Activated B cell treated with CpG ODN at 0.5 μM for 24 hours (primary cell): ENCODE data around the gene GAS6. TPM values are rescaled to one million over a fixed set of nuclear protein-coding genes. Genes with fewer than 3 reads are reported as not detected.

Experiments used
- ATAC-seq: fragments of 200-7000 bp; cut with Tn5 transposase; one replicate; pipeline ENCODE4 v1.10.0; 2021; ENCODE audit warnings: low read depth, mild to moderate bottlenecking, moderate library complexity
- CTCF ChIA-PET: fragments of 350-600 bp; sonication (Branson Sonifier 250); formaldehyde crosslinking; loops from one replicate; lab custom pipeline; 2021; ENCODE audit warnings: antibody characterized with exemption; lab: Charles Lee
- POLR2A ChIA-PET: fragments of 350-600 bp; sonication (Branson Sonifier 250); formaldehyde crosslinking; loops from one replicate; lab custom pipeline; 2021; ENCODE audit warnings: antibody characterized with exemption; lab: Charles Lee
- DNase-seq: peaks from one replicate; pipeline ENCODE4 v3.0.0; 2022
- H3K27ac Mint-ChIP-seq: one replicate; pipeline ENCODE4 v1.8.0; 2020; ENCODE audit warnings: mixed read lengths
- H3K27me3 Mint-ChIP-seq: one replicate; pipeline ENCODE4 v1.8.0; 2021; ENCODE audit warnings: mixed read lengths
- H3K36me3 Mint-ChIP-seq: one replicate; pipeline ENCODE4 v1.8.0; 2021; ENCODE audit warnings: low read depth, mixed read lengths
- H3K4me1 Mint-ChIP-seq: one replicate; pipeline ENCODE4 v1.8.0; 2021; ENCODE audit warnings: mixed read lengths
- H3K4me3 Mint-ChIP-seq: one replicate; pipeline ENCODE4 v1.8.0; 2020; ENCODE audit warnings: mild to moderate bottlenecking, mixed read lengths
- H3K9me3 Mint-ChIP-seq: one replicate; pipeline ENCODE4 v1.8.0; 2020; ENCODE audit warnings: mixed read lengths
- CTCF ChIP-seq: fragments of 200-600 bp; IDR thresholded peaks from one replicate; pipeline ENCODE4 v1.8.0; 2022; ENCODE audit warnings: antibody characterized with exemption, mild to moderate bottlenecking
- intact Hi-C: fragments of 100-400 bp; cut with micrococcal nuclease; formaldehyde crosslinking; loops from one replicate; pipeline ENCODE4 v1.15.1; 2024
- total RNA-seq: library from RNA; stranded (reverse); gene quantifications from 2 replicates; pipeline ENCODE4 v1.2.3, GENCODE V29; 2022

Gene GAS6
- total RNA-seq, 1 donor from 2014 or later = 1.4 TPM

DNA sequence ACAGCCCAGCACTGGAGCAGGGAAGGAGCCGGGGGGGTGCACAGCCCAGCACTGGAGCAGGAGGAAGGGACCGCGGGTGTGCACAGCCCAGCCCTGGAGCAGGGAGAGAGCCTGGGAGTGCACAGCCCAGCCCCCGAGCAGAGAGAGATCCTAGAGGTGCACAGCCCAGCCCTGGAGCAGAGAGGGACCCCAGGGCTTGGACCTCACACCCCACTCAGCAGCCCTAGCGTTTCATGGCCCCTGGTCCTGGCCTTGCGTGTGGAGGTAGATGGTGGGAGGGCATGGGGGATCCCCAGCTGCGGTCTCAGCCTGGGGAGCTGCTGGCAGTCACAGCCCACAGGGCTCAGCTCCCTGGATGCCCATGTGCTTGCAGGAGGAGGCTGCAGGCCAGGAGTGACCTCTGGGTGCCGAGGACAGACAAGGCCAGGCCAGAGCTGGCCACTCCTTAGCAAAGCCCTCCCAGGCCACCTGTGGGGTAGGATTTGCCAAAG lies 25.1 kb downstream of the GAS6 start:
- peaks cover 6% of the 10 kb centered on the region for H3K4me1 Mint-ChIP-seq
- POLR2A ChIA-PET = no interaction called here
- intact Hi-C loops = no loop called here

DNA sequence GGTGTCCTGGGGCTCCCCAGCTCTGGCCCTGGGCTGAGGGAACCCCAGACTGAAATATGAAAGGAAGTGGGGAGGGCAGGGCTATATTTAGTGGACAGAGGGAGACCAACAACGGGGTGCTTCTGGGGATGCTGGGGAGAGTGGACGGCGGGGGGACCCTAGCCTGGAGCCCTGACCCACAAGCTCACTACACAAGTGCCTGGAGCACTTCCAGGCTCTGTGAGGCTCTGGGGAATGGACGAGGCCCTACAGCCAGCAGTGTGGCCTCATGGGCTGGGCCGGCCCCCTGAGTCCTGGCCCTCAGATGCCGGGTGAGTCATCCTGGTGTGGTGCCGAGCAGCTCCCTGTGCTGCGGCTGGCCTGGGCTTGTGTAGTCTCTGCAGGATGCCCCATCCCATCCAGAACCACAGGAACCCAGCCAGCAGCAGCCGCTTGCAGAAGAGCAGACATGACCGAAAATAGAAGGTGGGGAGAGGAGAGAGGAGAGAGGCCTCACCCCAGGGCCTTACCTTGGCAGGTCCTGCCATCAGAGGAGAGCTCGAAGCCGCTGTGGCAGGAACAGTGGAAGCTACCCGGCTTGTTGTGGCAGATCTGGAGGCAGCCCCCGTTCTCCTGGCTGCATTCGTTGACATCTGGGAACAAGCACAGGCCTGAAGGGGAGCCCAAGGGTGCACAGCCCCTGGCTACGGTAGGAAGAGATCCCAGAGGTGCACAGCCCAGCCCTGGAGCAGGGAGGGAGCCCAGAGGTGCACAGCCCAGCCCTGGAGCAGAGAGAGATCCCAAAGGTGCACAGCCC lies 26.1 kb downstream of the GAS6 start:
- intact Hi-C loops = no loop called here
- ChIA-PET CTCF (no interaction called here), POLR2A (no interaction called here)
- H3K27me3 Mint-ChIP-seq = no peaks in the 10 kb centered on the region
- peaks cover 7% of the 10 kb centered on the region for H3K36me3 Mint-ChIP-seq
- no peaks in the 10 kb centered on the region for H3K9me3 Mint-ChIP-seq
- ATAC-seq (no peak), DNase-seq (no peak)
- no peak for TF ChIP-seq CTCF
- no peak overlapping the region for H3K4me3 Mint-ChIP-seq
- H3K4me1 Mint-ChIP-seq = peaks cover 6% of the 10 kb centered on the region
- no peak overlapping the region for H3K27ac Mint-ChIP-seq

More for the DNA sequence above, 25.1 kb downstream of the GAS6 start:
- H3K36me3 Mint-ChIP-seq = peaks cover 3% of the 10 kb centered on the region
- no peak for TF ChIP-seq CTCF
- no peak overlapping the region for H3K4me3 Mint-ChIP-seq
- no peaks in the 10 kb centered on the region for H3K27me3 Mint-ChIP-seq
- no peaks in the 10 kb centered on the region for H3K9me3 Mint-ChIP-seq
- CTCF ChIA-PET = no interaction called here
- ATAC-seq = no peak
- DNase-seq = no peak
- no peak overlapping the region for H3K27ac Mint-ChIP-seq

- CTCF ChIA-PET = no interaction called here
- no peak for ATAC-seq
Observed at GRCh38 chr13:113836768-113837559, 26.9 kb downstream of the GAS6 start.

DNA sequence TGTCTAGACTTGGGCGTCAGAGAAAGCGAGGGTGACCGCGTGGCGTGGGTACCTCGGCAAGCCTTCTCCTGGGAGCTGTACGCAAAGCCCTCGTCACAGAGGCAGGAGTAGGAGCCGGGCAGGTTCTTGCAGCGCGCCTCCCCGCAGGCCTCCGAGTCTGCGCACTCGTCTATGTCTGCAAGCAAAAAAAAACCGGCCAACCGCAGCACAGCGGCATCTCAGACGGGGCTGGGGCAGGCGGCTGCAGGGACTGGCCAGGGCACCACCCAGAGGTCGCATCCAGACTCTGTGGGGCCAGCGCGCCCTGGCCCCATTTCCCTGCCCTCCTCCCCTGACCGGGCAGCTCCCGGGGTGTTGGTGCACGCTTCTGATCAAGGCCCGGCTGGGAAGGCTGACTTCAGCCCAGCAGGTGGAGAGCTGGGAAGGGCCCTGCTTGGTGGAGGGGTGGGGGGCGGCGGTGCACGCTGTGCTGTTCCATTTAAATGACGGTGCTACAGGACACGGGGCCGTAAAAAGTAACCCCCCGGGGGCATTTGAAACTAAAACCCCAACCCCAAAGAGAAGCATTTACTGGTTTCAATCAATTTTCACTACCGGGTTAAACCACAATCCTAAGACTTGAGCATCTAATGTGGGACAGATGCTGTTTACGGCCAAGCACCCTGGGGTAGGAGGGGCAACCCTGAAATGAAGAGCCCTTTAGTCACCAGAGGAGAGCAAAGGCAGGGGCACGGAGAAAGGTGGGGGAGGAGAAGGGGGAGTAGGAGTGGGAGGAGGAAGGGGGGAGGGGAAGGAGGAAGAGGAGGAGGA lies 28.2 kb downstream of the GAS6 start:
- POLR2A ChIA-PET = no interaction called here
- Mint-ChIP-seq H3K27me3 (no peaks in the 10 kb centered on the region), H3K4me3 (no peak overlapping the region), H3K4me1 (peaks cover 4% of the 10 kb centered on the region), H3K36me3 (peaks cover 7% of the 10 kb centered on the region), H3K9me3 (no peaks in the 10 kb centered on the region), H3K27ac (no peak overlapping the region)
- ATAC-seq (no peak), DNase-seq (no peak)
- CTCF ChIA-PET = no interaction called here
- no peak for TF ChIP-seq CTCF
- intact Hi-C loops = no loop called here

More at GRCh38 chr13:113836768-113837559, 26.9 kb downstream of the GAS6 start:
- peaks cover 7% of the 10 kb centered on the region for H3K36me3 Mint-ChIP-seq
- intact Hi-C loops = no loop called here
- peaks cover 4% of the 10 kb centered on the region for H3K4me1 Mint-ChIP-seq
- no peak for DNase-seq
- TF ChIP-seq CTCF = no peak
- POLR2A ChIA-PET = no interaction called here
- H3K27ac Mint-ChIP-seq = no peak overlapping the region
- no peaks in the 10 kb centered on the region for H3K27me3 Mint-ChIP-seq
- no peak overlapping the region for H3K4me3 Mint-ChIP-seq
- H3K9me3 Mint-ChIP-seq = no peaks in the 10 kb centered on the region
